ENCODE measurements around the gene CACNA2D3. TPM values are rescaled to one million over a fixed set of nuclear protein-coding genes. Genes with fewer than 3 reads are reported as not detected.

The CACNA2D3 gene
- total and polyA plus RNA-seq, 2 experiments from 2014 or later, result 1.1 to 2.5 TPM

- WGBS (ENCODE audit: low lambda C conversion rate, missing lambda C conversion rate), result 76% methylated on average over 8 of the region's 8 CpGs
- H3K9me2 ChIP-seq (replicated peaks; ENCODE audit: insufficient read depth), result no peaks in the 10 kb centered on the region
- no peak overlapping the region for H3K4me3 ChIP-seq
- H4K20me1 ChIP-seq (ENCODE audit: insufficient read depth, poor library complexity, severe bottlenecking), result no peaks in the 10 kb centered on the region
- TF ChIP-seq CTCF (IDR thresholded peaks at IDR 0.05; ENCODE audit: poor library complexity), result no peak
- TF ChIP-seq EZH2phosphoT487 (IDR thresholded peaks at IDR 0.05; ENCODE audit: low read depth, severe bottlenecking, unreplicated experiment), result no peak
- no peak for TF ChIP-seq EZH2 (IDR thresholded peaks at IDR 0.05; ENCODE audit: borderline replicate concordance)
- no peaks in the 10 kb centered on the region for H3K27me3 ChIP-seq
- no peak overlapping the region for H3K4me2 ChIP-seq
- no peak overlapping the region for H3K27ac ChIP-seq
- no peaks in the 10 kb centered on the region for H3K36me3 ChIP-seq (replicated peaks; ENCODE audit: insufficient read depth, low read depth)
- no peaks in the 10 kb centered on the region for H3K9me3 ChIP-seq (ENCODE audit: low read depth)
- DNase-seq (ENCODE audit: low spot score), result no peak
- H3K79me2 ChIP-seq, result no peaks in the 10 kb centered on the region
- no peaks in the 10 kb centered on the region for H3K4me1 ChIP-seq (ENCODE audit: insufficient read depth)
- no peak overlapping the region for H2AFZ ChIP-seq
Observed at GRCh38 chr3:54517424-54517823, 395.1 kb downstream of the CACNA2D3 start.

- no peaks in the 10 kb centered on the region for H3K36me3 ChIP-seq (replicated peaks; ENCODE audit: insufficient read depth, low read depth)
- H3K9me3 ChIP-seq (ENCODE audit: low read depth), result no peaks in the 10 kb centered on the region
- H3K4me3 ChIP-seq, result no peak overlapping the region
- no peak overlapping the region for H2AFZ ChIP-seq
- no peaks in the 10 kb centered on the region for H3K4me1 ChIP-seq (ENCODE audit: insufficient read depth)
- DNase-seq (ENCODE audit: low spot score), result no peak
- H3K4me2 ChIP-seq, result no peak overlapping the region
- H3K27ac ChIP-seq, result no peak overlapping the region
- H3K9me2 ChIP-seq (replicated peaks; ENCODE audit: insufficient read depth), result no peaks in the 10 kb centered on the region
- H4K20me1 ChIP-seq (ENCODE audit: insufficient read depth, poor library complexity, severe bottlenecking), result no peaks in the 10 kb centered on the region
- no peaks in the 10 kb centered on the region for H3K27me3 ChIP-seq
- TF ChIP-seq EZH2 (IDR thresholded peaks at IDR 0.05; ENCODE audit: borderline replicate concordance), result no peak
- no peak for TF ChIP-seq EZH2phosphoT487 (IDR thresholded peaks at IDR 0.05; ENCODE audit: low read depth, severe bottlenecking, unreplicated experiment)
- no peak for TF ChIP-seq CTCF (IDR thresholded peaks at IDR 0.05; ENCODE audit: poor library complexity)
- 91% methylated on average over 8 of the region's 8 CpGs for WGBS (ENCODE audit: low lambda C conversion rate, missing lambda C conversion rate)
- no peaks in the 10 kb centered on the region for H3K79me2 ChIP-seq
Observed at GRCh38 chr3:54518011-54518675, 395.8 kb downstream of the CACNA2D3 start.

- WGBS (ENCODE audit: low lambda C conversion rate, missing lambda C conversion rate), result 68% methylated on average over 2 of the region's 2 CpGs
Observed at GRCh38 chr3:54519493-54519892, 397.1 kb downstream of the CACNA2D3 start.

More at GRCh38 chr3:54519493-54519892, 397.1 kb downstream of the CACNA2D3 start:
- no peak for DNase-seq (ENCODE audit: low spot score)
- H3K4me3 ChIP-seq, result no peak overlapping the region
- H3K36me3 ChIP-seq (replicated peaks; ENCODE audit: insufficient read depth, low read depth), result no peaks in the 10 kb centered on the region
- H3K9me2 ChIP-seq (replicated peaks; ENCODE audit: insufficient read depth), result no peaks in the 10 kb centered on the region
- H2AFZ ChIP-seq, result no peak overlapping the region
- H3K79me2 ChIP-seq, result no peaks in the 10 kb centered on the region
- H3K4me2 ChIP-seq, result no peak overlapping the region
- no peaks in the 10 kb centered on the region for H3K27me3 ChIP-seq
- no peaks in the 10 kb centered on the region for H3K9me3 ChIP-seq (ENCODE audit: low read depth)
- H3K27ac ChIP-seq, result no peak overlapping the region
- TF ChIP-seq EZH2phosphoT487 (IDR thresholded peaks at IDR 0.05; ENCODE audit: low read depth, severe bottlenecking, unreplicated experiment) (no peak), EZH2 (IDR thresholded peaks at IDR 0.05; ENCODE audit: borderline replicate concordance) (no peak), CTCF (IDR thresholded peaks at IDR 0.05; ENCODE audit: poor library complexity) (no peak)
- H3K4me1 ChIP-seq (ENCODE audit: insufficient read depth), result no peaks in the 10 kb centered on the region
- H4K20me1 ChIP-seq (ENCODE audit: insufficient read depth, poor library complexity, severe bottlenecking), result no peaks in the 10 kb centered on the region

All from hepatocyte (in vitro differentiated cells).